ENCODE measurements around the gene ARID5B.

Gene ARID5B

GRCh38 chr10:61905837-61906561 is 4.5 kb downstream of the ARID5B start:
- no peak for DNase-seq (ENCODE audit: low read depth in 2 of 2)

GRCh38 chr10:61906562-61906901 is 5.0 kb downstream of the ARID5B start:
- no peak for DNase-seq (ENCODE audit: low read depth in 2 of 2)

DNA sequence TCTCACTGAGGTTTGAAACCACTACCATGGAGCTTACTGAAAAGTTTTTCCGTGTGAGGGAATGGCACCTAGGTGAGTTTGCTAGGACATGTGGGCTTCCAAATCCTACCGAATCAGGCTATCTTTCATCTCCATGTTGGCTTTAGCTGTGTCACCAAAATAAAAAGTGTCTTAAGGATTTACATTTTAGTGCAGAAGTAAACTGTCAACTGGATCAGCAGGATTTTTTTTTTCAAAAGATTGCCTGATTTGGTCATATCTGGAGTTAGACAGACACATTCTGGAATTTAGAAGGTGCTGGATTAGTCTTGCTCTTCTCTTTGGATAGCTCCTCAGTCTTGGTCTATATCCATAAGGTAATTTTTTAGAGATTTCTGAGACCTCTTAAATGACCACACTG is 5.5 kb downstream of the ARID5B start:
- no peak for DNase-seq (ENCODE audit: low read depth in 2 of 2)

DNA sequence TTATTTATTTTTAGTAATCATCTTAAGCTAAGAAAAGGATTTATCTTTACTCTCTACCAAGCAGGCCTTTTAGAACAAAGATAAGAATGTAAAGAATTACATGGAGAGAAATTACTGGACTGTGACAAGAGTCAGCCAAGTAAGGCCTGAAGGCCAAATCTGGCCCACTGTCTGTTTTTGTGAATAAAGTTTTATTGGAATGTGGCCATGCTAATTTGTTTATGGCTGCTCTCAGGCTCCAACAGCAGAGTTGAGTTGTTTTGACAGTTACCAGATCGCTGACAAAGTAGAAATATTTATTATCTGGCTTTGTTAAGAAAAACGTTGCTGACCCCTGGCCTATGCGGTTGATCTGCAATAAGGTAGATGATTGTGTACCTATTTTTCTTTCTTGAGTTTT is 6.1 kb downstream of the ARID5B start:
- DNase-seq (ENCODE audit: low read depth in 2 of 2), result no peak

- no peak for DNase-seq (ENCODE audit: low read depth in 2 of 2)
Observed at GRCh38 chr10:61910226-61910805, 8.8 kb downstream of the ARID5B start.

GRCh38 chr10:61910894-61911293 is 9.4 kb downstream of the ARID5B start:
- DNase-seq (ENCODE audit: low read depth in 2 of 2), result no peak

DNA sequence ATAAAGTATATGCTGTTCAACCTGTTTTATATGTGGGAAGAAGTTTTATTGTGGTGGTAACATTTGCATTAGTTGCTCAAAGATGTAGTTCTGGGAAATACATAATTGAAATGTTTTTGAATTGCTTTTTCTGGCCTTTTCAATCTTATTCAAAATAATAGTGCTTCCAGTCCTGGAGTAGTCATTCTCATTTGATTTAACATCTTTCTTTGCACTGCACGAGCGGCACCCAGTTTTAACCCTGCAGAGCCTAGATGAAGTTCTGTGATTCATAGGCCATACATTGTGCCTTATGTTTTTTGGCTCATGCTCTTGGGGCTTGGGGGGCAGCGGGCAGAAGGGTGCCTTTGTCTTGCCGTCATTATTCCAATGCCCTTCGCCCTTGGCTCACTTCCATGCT is 9.9 kb downstream of the ARID5B start:
- no peak for DNase-seq (ENCODE audit: low read depth in 2 of 2)

DNA sequence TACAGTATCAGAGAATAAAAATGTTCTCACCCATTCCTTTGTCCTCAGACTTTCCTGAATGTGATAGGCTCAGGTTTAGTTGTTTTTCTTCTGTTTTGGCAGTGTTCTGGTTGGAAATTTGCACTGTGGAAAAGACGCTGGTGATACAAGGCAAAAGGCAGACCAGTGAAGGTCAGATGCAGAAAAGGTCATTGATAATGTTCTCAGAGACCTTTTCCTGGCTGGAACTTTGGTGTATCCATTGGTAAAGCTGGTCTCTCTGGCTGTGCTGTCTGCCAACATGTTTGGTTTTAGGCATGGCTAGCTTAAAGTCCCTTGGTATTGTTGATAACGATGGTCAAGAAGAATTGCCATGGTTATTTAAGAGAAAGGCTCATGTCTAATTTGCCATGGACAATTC is 11.5 kb downstream of the ARID5B start:
- no peak for DNase-seq (ENCODE audit: low read depth in 2 of 2)

- no peak for DNase-seq (ENCODE audit: low read depth in 2 of 2)
Observed at GRCh38 chr10:61918140-61918539, 16.6 kb downstream of the ARID5B start.

GRCh38 chr10:61918989-61919388 is 17.5 kb downstream of the ARID5B start:
- DNase-seq (ENCODE audit: low read depth in 2 of 2), result no peak

DNA sequence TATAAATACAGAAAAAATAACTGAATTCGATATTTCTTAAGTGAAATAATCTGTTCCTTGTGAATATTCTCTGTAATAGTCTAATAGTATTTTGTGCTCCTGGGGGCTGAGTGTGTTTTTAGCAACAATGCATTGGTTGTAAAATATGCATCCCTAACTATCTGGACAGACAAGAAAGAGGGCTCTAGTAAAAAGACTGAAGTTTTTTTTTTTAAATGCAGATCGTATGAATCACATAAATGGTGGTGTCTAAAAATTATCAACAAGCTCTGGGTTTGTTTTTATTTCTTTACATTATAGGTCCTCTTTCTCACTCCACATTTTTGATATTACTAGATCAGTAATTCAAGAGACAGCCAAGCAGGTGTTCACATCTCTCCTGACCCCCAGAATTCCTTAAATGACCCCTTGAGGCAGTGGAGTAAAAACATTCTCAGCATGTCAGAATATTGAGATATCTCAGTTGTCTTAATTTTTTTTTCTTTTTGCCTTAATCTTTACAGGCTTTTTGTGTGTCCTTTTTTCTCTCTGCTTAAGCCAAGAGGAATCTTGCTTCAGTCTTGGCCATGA is 18.2 kb downstream of the ARID5B start:
- DNase-seq (ENCODE audit: low read depth in 2 of 2), result no peak

- DNase-seq (ENCODE audit: low read depth in 2 of 2), result no peak
Observed at GRCh38 chr10:61921143-61921542, 19.6 kb downstream of the ARID5B start.

- no peak for DNase-seq (ENCODE audit: low read depth in 2 of 2)
Observed at GRCh38 chr10:61923210-61923949, 21.9 kb downstream of the ARID5B start.

- DNase-seq (ENCODE audit: low read depth in 2 of 2), result no peak
Observed at GRCh38 chr10:61923950-61924274, 22.4 kb downstream of the ARID5B start.

GRCh38 chr10:61929555-61929954 is 28.1 kb downstream of the ARID5B start:
- no peak for DNase-seq (ENCODE audit: low read depth in 2 of 2)

- no peak for DNase-seq (ENCODE audit: low read depth in 2 of 2)
Observed at GRCh38 chr10:61931620-61932332, 30.3 kb downstream of the ARID5B start.

DNA sequence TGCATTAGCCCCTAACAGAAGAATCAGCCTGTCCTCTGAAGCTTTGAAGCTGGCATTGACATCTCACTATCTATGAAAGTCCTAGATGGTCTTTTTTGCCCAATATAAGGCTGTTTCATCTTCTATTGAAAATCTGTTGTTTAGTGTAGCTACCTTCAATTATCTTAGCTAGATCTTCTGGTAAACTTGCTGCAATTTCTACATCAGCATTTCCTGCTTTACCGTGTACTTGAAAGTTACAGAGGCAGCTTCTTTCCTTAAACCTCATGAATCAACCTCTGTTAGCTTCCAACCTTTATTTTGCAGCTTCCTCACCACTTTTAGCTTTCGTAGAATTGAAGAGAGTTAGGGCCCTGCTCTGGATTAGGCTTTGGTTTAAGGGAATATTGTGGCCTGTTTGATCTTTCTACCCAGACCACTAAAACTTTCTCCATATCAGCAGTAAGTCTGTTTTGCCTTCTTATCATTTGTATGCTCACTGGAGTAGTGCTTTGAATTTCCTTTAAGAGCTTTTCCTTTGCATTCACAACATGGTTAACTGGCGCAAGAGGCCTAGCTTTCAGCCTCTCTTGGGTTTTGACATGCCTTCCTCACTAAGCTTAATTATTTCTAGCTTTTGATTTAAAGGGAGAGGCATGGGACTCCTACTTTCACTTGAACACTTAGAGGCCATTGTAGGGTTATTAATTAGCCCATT is 32.5 kb downstream of the ARID5B start:
- DNase-seq (ENCODE audit: low read depth in 2 of 2), result no peak

DNA sequence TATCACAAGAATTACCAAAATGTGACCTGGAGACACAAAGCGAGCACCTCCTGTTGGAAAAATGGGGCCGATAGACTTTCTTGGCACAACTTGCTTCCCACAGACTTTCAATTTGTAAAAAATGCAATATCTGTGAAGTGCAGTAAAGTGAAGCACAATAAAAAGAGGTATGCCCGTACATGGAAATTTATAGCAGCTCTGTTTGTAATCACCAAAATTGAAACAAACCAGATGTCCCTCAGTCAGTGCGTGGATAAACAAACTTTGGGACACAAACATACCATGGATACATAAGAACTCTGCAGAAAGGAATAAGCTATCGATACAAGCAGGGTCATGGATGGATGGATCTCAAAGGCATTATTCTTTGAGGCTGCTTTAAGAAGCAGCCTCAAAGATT is 33.6 kb downstream of the ARID5B start:
- DNase-seq (ENCODE audit: low read depth in 2 of 2), result no peak

- DNase-seq (ENCODE audit: low read depth in 2 of 2), result no peak
Observed at GRCh38 chr10:61936770-61937169, 35.3 kb downstream of the ARID5B start.

- no peak for DNase-seq (ENCODE audit: low read depth in 2 of 2)
Observed at GRCh38 chr10:61937631-61938351, 36.3 kb downstream of the ARID5B start.

- DNase-seq (ENCODE audit: low read depth in 2 of 2), result no peak
Observed at GRCh38 chr10:61939902-61940301, 38.4 kb downstream of the ARID5B start.

Data from stimulated activated CD4-positive, alpha-beta T cell treated with anti-CD3 and anti-CD28 coated beads, Interleukin-1b, Interleukin-23, amount 100 ng/mL, for 4 hours (primary cell).